Fibroblast of pulmonary artery (primary cell): Measurements from ENCODE around the gene SDF2L1.
"Not testable (repeated sequence)": the region's sequence is repeated elsewhere in the genome, so short reads cannot be mapped to it uniquely, and the experiment has no call there.

Source experiments
- DNase-seq: peaks from one replicate; pipeline ENCODE4 v3.0.0-alpha.2; 2010; ENCODE audit warnings: low read depth
- H3K4me3 ChIP-seq: replicated peaks from 2 replicates; pipeline ENCODE4 v1.5.1; 2011; ENCODE audit warnings: low read depth, mild to moderate bottlenecking, control low read depth, low read length, moderate library complexity
- CTCF ChIP-seq: IDR thresholded peaks from 2 replicates; pipeline ENCODE4 v1.5.1; 2011; ENCODE audit warnings: mild to moderate bottlenecking, control low read depth, low read length, inconsistent platforms; ENCODE audit errors: missing control alignments

Gene SDF2L1

GRCh38 chr22:21599053-21599893 is 42.8 kb upstream of the SDF2L1 start:
- no peak for DNase-seq
- no peak for TF ChIP-seq CTCF
- no peak overlapping the region for H3K4me3 ChIP-seq

GRCh38 chr22:21602579-21602978 is 39.5 kb upstream of the SDF2L1 start:
- no peak overlapping the region for H3K4me3 ChIP-seq
- no peak for DNase-seq
- no peak for TF ChIP-seq CTCF

GRCh38 chr22:21603973-21604372 is 38.1 kb upstream of the SDF2L1 start:
- DNase-seq = no peak
- TF ChIP-seq CTCF = no peak
- no peak overlapping the region for H3K4me3 ChIP-seq

GRCh38 chr22:21605887-21606564 is 36.1 kb upstream of the SDF2L1 start:
- H3K4me3 ChIP-seq = no peak overlapping the region
- TF ChIP-seq CTCF = no peak
- no peak for DNase-seq

- no peak for DNase-seq
- no peak for TF ChIP-seq CTCF
- no peak overlapping the region for H3K4me3 ChIP-seq
Measured at GRCh38 chr22:21606775-21607174, 35.3 kb upstream of the SDF2L1 start.

GRCh38 chr22:21609556-21610157 is 32.4 kb upstream of the SDF2L1 start:
- DNase-seq, H3K4me3 ChIP-seq: not testable (repeated sequence)

GRCh38 chr22:21611210-21611977 is 30.7 kb upstream of the SDF2L1 start:
- DNase-seq = no peak
- H3K4me3 ChIP-seq = no peak overlapping the region
- TF ChIP-seq CTCF = no peak
